ENCODE results near the gene PRXL2A. TPM values are rescaled to one million over a fixed set of nuclear protein-coding genes. Genes with fewer than 3 reads are reported as not detected.
A peak's percentile ranks its signal among the peaks of the same experiment; 100 is the strongest.

The PRXL2A gene
- total and polyA plus RNA-seq, 2 experiments from 2014 or later: 166 to 222 TPM

DNA sequence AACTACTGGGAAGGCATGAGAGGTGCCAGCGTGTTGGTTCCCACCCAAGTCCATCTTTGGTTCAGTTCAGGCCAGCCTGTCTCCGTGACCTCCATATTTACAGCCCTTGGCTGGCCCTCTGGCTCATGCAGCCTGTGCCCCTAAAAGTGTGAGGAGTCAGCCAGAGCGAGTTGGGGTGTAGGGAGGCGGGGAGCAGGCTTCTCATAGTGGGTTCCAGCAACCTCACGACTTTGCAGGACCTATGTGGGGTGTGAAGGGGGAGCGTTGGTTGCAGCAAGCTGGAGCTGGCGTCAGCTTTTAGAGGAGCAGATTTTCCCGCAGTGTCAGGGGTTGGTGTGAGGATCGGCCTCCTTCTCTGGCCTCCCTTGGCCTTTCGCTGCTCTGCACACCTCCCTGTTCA, 55.5 kb downstream of the PRXL2A start:
- peaks cover 98% of the 10 kb centered on the region for H3K79me2 ChIP-seq
- no peaks in the 10 kb centered on the region for H3K27me3 ChIP-seq
- H3K4me1 ChIP-seq (ENCODE audit: insufficient read depth): peaks cover 91% of the 10 kb centered on the region
- peak overlapping the region; percentile 31 for H3K27ac ChIP-seq
- TF ChIP-seq EZH2 (IDR thresholded peaks at IDR 0.05; ENCODE audit: borderline replicate concordance): no peak
- no peak for TF ChIP-seq EZH2phosphoT487 (IDR thresholded peaks at IDR 0.05; ENCODE audit: low read depth, severe bottlenecking, unreplicated experiment)
- no peak for TF ChIP-seq CTCF (IDR thresholded peaks at IDR 0.05; ENCODE audit: poor library complexity)
- H2AFZ ChIP-seq: no peak overlapping the region
- H3K4me3 ChIP-seq: no peak overlapping the region
- no peak for DNase-seq (ENCODE audit: low spot score)
- peaks cover 87% of the 10 kb centered on the region for H4K20me1 ChIP-seq (ENCODE audit: insufficient read depth, poor library complexity, severe bottlenecking)
- no peak overlapping the region for H3K4me2 ChIP-seq
- 94% methylated on average over 10 of the region's 10 CpGs for WGBS (ENCODE audit: low lambda C conversion rate, missing lambda C conversion rate)
- no peaks in the 10 kb centered on the region for H3K9me3 ChIP-seq (ENCODE audit: low read depth)
- no peaks in the 10 kb centered on the region for H3K36me3 ChIP-seq (replicated peaks; ENCODE audit: insufficient read depth, low read depth)
- H3K9me2 ChIP-seq (replicated peaks; ENCODE audit: insufficient read depth): no peaks in the 10 kb centered on the region

DNA sequence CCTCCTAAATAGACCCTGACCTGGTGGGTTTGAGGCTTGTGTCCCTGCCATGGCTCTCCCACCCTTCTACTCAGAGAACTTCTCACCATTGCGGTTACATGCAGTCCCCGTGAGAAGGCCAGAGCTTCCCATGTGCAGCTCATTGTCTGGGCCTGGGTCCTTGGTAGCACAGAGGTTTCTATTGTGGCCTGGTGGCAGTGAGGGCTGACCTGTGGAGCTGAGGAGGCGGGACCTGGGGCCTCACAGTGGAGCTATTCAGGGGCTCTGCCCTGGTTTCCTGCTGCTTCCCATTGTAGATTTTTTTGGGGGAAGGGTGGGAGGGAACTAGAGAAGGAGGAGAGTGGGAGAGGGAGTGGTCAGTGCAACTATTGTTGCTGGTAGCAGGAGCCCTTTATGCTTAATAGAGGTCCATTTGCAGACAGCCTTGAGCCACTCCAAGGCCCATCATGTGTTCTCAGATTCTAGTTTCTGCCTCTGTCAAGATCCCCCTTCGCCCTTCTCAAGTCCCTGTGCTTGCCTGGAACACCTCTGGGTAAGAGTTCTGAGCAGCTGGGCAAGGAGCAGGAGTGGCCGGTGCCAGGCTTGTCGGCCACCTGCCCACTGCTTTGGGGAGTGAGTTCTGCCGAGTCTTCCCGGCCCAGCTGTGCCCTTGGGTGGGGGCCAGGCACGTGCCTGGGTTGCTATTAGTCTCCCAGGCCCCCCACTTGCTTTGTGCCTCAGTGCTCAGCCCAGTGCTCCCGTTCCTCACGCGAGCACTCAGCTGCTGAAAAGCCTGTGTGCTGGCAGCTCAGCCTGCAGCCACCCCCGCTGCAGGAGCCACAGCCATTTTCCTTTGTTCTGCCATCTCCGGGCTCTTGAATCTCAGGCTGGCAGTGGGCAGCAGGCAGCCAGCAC, 56.5 kb downstream of the PRXL2A start:
- Histone ChIP-seq H4K20me1 (ENCODE audit: insufficient read depth, poor library complexity, severe bottlenecking) (peaks cover 87% of the 10 kb centered on the region), H3K4me1 (ENCODE audit: insufficient read depth) (peaks cover 91% of the 10 kb centered on the region), H2AFZ (no peak overlapping the region), H3K27me3 (no peaks in the 10 kb centered on the region), H3K36me3 (replicated peaks; ENCODE audit: insufficient read depth, low read depth) (no peaks in the 10 kb centered on the region), H3K27ac (peak overlapping the region; percentile 45), H3K4me2 (peak overlapping the region; percentile 65), H3K9me2 (replicated peaks; ENCODE audit: insufficient read depth) (no peaks in the 10 kb centered on the region), H3K4me3 (no peak overlapping the region), H3K9me3 (ENCODE audit: low read depth) (no peaks in the 10 kb centered on the region), H3K79me2 (peaks cover 98% of the 10 kb centered on the region)
- 53% methylated on average over 14 of the region's 14 CpGs for WGBS (ENCODE audit: low lambda C conversion rate, missing lambda C conversion rate)
- no peak for DNase-seq (ENCODE audit: low spot score)
- no peak for TF ChIP-seq CTCF (IDR thresholded peaks at IDR 0.05; ENCODE audit: poor library complexity)

DNA sequence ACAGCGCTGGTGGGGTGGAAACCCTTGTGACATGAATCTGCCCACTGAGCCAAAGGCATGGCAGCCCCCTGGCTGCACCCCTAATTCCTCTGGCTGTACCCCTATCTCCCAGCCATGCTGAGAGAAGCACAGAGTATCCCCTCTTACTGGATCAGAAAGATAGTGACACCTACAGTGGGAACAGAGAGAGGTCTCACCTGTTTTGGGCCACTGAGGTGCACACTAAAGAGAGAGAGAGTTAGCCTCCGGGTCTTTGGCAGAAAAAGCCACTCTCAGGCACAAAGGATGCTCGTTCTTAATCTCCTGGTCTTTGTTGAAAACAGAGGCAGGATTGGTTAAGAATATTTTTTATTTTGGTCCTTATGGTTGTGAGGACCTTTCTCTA, 57.1 kb downstream of the PRXL2A start:
- Histone ChIP-seq H3K27me3 (no peaks in the 10 kb centered on the region), H3K9me3 (ENCODE audit: low read depth) (no peaks in the 10 kb centered on the region), H3K9me2 (replicated peaks; ENCODE audit: insufficient read depth) (no peaks in the 10 kb centered on the region), H3K79me2 (peaks cover 98% of the 10 kb centered on the region), H3K4me2 (peak overlapping the region; percentile 65), H2AFZ (no peak overlapping the region), H3K36me3 (replicated peaks; ENCODE audit: insufficient read depth, low read depth) (no peaks in the 10 kb centered on the region), H3K27ac (peak overlapping the region; percentile 45), H4K20me1 (ENCODE audit: insufficient read depth, poor library complexity, severe bottlenecking) (peaks cover 85% of the 10 kb centered on the region), H3K4me1 (ENCODE audit: insufficient read depth) (peaks cover 85% of the 10 kb centered on the region), H3K4me3 (no peak overlapping the region)
- no peak for DNase-seq (ENCODE audit: low spot score)
- WGBS (ENCODE audit: low lambda C conversion rate, missing lambda C conversion rate): 76% methylated on average over 3 of the region's 3 CpGs
- TF ChIP-seq EZH2 (IDR thresholded peaks at IDR 0.05; ENCODE audit: borderline replicate concordance) (no peak), CTCF (IDR thresholded peaks at IDR 0.05; ENCODE audit: poor library complexity) (no peak), EZH2phosphoT487 (IDR thresholded peaks at IDR 0.05; ENCODE audit: low read depth, severe bottlenecking, unreplicated experiment) (no peak)

Data from hepatocyte (in vitro differentiated cells).